ENCODE data around the gene SLC20A1.

SLC20A1 gene

DNA sequence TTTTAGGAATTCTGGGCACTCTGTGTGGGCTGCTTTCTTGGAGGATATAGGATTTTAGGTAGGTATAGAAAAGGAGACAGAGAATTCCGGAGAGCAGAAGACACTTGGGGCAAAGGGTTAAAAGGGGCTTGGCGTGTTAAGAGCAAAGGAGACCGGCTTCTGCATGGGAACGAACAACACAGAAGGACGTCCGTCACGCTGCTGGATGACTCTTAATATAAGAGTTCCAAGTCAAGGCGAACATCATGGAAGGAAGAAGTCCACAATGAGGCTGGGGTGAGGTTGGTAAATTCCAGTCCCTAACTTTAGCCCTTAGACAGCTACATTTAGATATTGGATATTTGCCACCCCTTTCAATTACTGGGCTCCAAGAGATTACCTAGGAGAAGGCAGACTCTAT is 15.9 kb upstream of the SLC20A1 start:
- H3K27me3 ChIP-seq (ENCODE audit: control insufficient read depth, low read length): peaks cover 31% of the 10 kb centered on the region
- no peak overlapping the region for H3K4me2 ChIP-seq (ENCODE audit: low read length)
- no peak for TF ChIP-seq EZH2phosphoT487 (IDR thresholded peaks at IDR 0.05; ENCODE audit: borderline replicate concordance, low read length)
- TF ChIP-seq, protein P1, sequence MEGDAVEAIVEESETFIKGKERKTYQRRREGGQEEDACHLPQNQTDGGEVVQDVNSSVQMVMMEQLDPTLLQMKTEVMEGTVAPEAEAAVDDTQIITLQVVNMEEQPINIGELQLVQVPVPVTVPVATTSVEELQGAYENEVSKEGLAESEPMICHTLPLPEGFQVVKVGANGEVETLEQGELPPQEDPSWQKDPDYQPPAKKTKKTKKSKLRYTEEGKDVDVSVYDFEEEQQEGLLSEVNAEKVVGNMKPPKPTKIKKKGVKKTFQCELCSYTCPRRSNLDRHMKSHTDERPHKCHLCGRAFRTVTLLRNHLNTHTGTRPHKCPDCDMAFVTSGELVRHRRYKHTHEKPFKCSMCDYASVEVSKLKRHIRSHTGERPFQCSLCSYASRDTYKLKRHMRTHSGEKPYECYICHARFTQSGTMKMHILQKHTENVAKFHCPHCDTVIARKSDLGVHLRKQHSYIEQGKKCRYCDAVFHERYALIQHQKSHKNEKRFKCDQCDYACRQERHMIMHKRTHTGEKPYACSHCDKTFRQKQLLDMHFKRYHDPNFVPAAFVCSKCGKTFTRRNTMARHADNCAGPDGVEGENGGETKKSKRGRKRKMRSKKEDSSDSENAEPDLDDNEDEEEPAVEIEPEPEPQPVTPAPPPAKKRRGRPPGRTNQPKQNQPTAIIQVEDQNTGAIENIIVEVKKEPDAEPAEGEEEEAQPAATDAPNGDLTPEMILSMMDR (IDR thresholded peaks at IDR 0.05; ENCODE audit: low read depth, low read length, poor library complexity, severe bottlenecking): no peak
- no peaks in the 10 kb centered on the region for H3K9me2 ChIP-seq (replicated peaks; ENCODE audit: control insufficient read depth, low read length)
- no peaks in the 10 kb centered on the region for H3K36me3 ChIP-seq (ENCODE audit: control insufficient read depth, low read length)
- H3K4me1 ChIP-seq (ENCODE audit: control insufficient read depth, low read length): peaks cover 16% of the 10 kb centered on the region
- no peaks in the 10 kb centered on the region for H3K79me2 ChIP-seq (ENCODE audit: control insufficient read depth, low read length)
- no peaks in the 10 kb centered on the region for H3F3A ChIP-seq (ENCODE audit: control insufficient read depth, insufficient read depth)
- no peak overlapping the region for H3K27ac ChIP-seq (ENCODE audit: low read depth, low read length)
- H4K20me1 ChIP-seq (ENCODE audit: control insufficient read depth, insufficient read depth, low read depth, low read length): no peaks in the 10 kb centered on the region
- no peak overlapping the region for H3K4me3 ChIP-seq (ENCODE audit: low read length)
- H3K9me3 ChIP-seq (ENCODE audit: control insufficient read depth, insufficient read depth, low read length): no peaks in the 10 kb centered on the region

DNA sequence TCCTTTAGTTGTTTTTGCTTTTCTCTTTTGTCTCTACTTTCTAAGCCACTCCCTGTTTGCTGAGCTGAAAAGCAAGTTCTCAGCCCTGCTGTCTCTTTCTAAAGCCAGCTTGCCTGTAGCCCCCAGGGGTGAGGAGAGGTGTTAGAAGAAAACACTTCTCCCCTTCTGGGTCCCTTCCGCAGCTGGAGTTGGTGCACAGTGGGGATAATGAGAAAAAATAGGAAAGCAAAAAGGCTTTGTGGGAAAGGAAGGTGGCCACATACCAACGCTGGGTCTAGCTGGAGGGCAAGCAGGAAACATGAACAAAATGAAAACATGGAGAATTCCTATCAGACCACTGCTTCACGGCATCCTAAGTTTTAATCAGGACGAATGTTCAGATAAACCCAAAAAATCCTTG is 15.5 kb upstream of the SLC20A1 start:
- Histone ChIP-seq H4K20me1 (ENCODE audit: control insufficient read depth, insufficient read depth, low read depth, low read length) (no peaks in the 10 kb centered on the region), H3K9me3 (ENCODE audit: control insufficient read depth, insufficient read depth, low read length) (no peaks in the 10 kb centered on the region), H3K36me3 (ENCODE audit: control insufficient read depth, low read length) (no peaks in the 10 kb centered on the region), H3K4me2 (ENCODE audit: low read length) (no peak overlapping the region), H3K4me1 (ENCODE audit: control insufficient read depth, low read length) (peaks cover 16% of the 10 kb centered on the region), H3K79me2 (ENCODE audit: control insufficient read depth, low read length) (no peaks in the 10 kb centered on the region), H3K27ac (ENCODE audit: low read depth, low read length) (no peak overlapping the region), H3K27me3 (ENCODE audit: control insufficient read depth, low read length) (peaks cover 35% of the 10 kb centered on the region), H3K9me2 (replicated peaks; ENCODE audit: control insufficient read depth, low read length) (no peaks in the 10 kb centered on the region), H3K4me3 (ENCODE audit: low read length) (no peak overlapping the region), H3F3A (ENCODE audit: control insufficient read depth, insufficient read depth) (no peaks in the 10 kb centered on the region)
- TF ChIP-seq EZH2phosphoT487 (IDR thresholded peaks at IDR 0.05; ENCODE audit: borderline replicate concordance, low read length): no peak
- TF ChIP-seq, protein P1 (IDR thresholded peaks at IDR 0.05; ENCODE audit: low read depth, low read length, poor library complexity, severe bottlenecking): no peak

DNA sequence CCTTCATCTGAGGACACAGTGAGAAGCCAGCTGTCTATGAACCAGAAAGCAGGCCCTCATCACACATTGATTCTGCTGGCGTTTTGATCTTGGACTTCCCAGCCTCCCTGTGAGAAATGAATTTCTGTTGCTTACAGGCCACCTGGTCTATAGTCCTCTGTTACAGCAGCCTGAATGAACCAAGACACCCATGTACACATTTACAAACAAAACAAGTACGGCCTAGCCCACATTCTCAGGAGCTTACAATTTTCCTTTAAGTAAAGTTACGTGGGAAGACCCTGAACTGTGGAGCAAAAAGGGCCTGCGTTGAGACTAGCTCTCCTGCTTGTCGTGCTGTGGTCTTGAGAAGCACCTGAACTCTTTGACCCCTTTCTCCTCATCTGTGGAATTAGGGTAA is 12.0 kb upstream of the SLC20A1 start:
- TF ChIP-seq, protein P1 (IDR thresholded peaks at IDR 0.05; ENCODE audit: low read depth, low read length, poor library complexity, severe bottlenecking): no peak
- TF ChIP-seq EZH2phosphoT487 (IDR thresholded peaks at IDR 0.05; ENCODE audit: borderline replicate concordance, low read length): no peak
- H3K27ac ChIP-seq (ENCODE audit: low read depth, low read length): no peak overlapping the region

More for the DNA sequence above, 12.0 kb upstream of the SLC20A1 start:
- Histone ChIP-seq H3K36me3 (ENCODE audit: control insufficient read depth, low read length) (no peaks in the 10 kb centered on the region), H3K4me2 (ENCODE audit: low read length) (no peak overlapping the region), H3K9me3 (ENCODE audit: control insufficient read depth, insufficient read depth, low read length) (no peaks in the 10 kb centered on the region), H3K9me2 (replicated peaks; ENCODE audit: control insufficient read depth, low read length) (no peaks in the 10 kb centered on the region), H3K27me3 (ENCODE audit: control insufficient read depth, low read length) (peaks cover 45% of the 10 kb centered on the region), H3F3A (ENCODE audit: control insufficient read depth, insufficient read depth) (no peaks in the 10 kb centered on the region), H3K79me2 (ENCODE audit: control insufficient read depth, low read length) (no peaks in the 10 kb centered on the region), H3K4me1 (ENCODE audit: control insufficient read depth, low read length) (peaks cover 9% of the 10 kb centered on the region), H3K4me3 (ENCODE audit: low read length) (no peak overlapping the region), H4K20me1 (ENCODE audit: control insufficient read depth, insufficient read depth, low read depth, low read length) (no peaks in the 10 kb centered on the region)
